Measurements from ENCODE around the gene USHBP1. TPM values are rescaled to one million over a fixed set of nuclear protein-coding genes. Genes with fewer than 3 reads are reported as not detected.

The USHBP1 gene
- total and polyA plus RNA-seq, 2 of the 13 experiments (the other 11 are each of a cell fraction or from before 2014, with no cell fraction given), result 0.15 to 1.5 TPM

GRCh38 chr19:17240062-17240752 lies 24.3 kb downstream of the USHBP1 start:
- Histone ChIP-seq H3K4me2 (ENCODE audit: low read depth, low read length) (peak overlapping the region; percentile 70), H2AFZ (ENCODE audit: low read length) (no peak overlapping the region), H3K79me2 (ENCODE audit: insufficient read depth, low read length) (peaks cover 61% of the 10 kb centered on the region), H4K20me1 (ENCODE audit: insufficient read depth, low read length) (peaks cover 27% of the 10 kb centered on the region; the same call in 1 of the 2 replicates), H3K9ac (ENCODE audit: insufficient read depth, low read depth, low read length) (peak overlapping the region; percentile 46; the same call in 1 of the 2 replicates), H3K36me3 (replicated peaks in 1 of 2; ENCODE audit: control insufficient read depth in 1 of 2, insufficient read depth in 2 of 2, low read length in 2 of 2) (peaks cover 10 to 19% of the 10 kb centered on the region in 2 experiments; a peak in 4 of 5 replicates), H3K27me3 (ENCODE audit: control insufficient read depth in 1 of 2, insufficient read depth in 2 of 2, low read length in 2 of 2) (no peaks in the 10 kb centered on the region), H3K27ac (ENCODE audit: extremely low read length, insufficient read depth, low read length) (peak overlapping the region; percentile 82), H3K9me3 (ENCODE audit: low read length) (no peaks in the 10 kb centered on the region), H3K4me3 (replicated peaks in 1 of 3; ENCODE audit: insufficient read depth in 1 of 3, low read depth in 2 of 3, low read length in 3 of 3) (peak overlapping the region; percentile 19 to 57 (median 34); a peak in 5 of 6 replicates), H3K4me1 (ENCODE audit: insufficient read depth, low read length) (peaks cover 69% of the 10 kb centered on the region)
- peak; percentile 32 for ATAC-seq
- no TSS peak for BruUV-seq (replicated peaks)
- in situ Hi-C loops (cut with HindIII; ENCODE audit: extremely low pct_ligation_motif_present, low pct_unique_long_range_greater_than_20kb), result no loop called here
- peak; percentile 87 for FAIRE-seq
- ChIA-PET CTCF (ENCODE audit: low intra/inter-chr PET ratio, low total read pairs) (no interaction called here), POLR2A (interaction anchor here (0.9 to 9.0 kb wide), 10 partner anchors 9 to 65 kb away, joined by 3 to 178 read pairs (median 10); partner anchors contain the start of genes ABHD8, BABAM1, MRPL34 and OCEL1)
- intact Hi-C loops (cut with micrococcal nuclease; ENCODE audit: unreplicated experiment), result no loop called here
- peak; percentile 60 for DNase-seq (ENCODE audit: low spot score)
- WGBS (ENCODE audit: low lambda C conversion rate), result 3% methylated on average over 23 of the region's 24 CpGs
- no peak for TF ChIP-seq ZNF773 (CRISPR knock-in tag; IDR thresholded peaks at IDR 0.05; ENCODE audit: borderline replicate concordance)
- TF ChIP-seq RAD51 (IDR thresholded peaks at IDR 0.05; ENCODE audit: borderline replicate concordance), result no peak
- TF ChIP-seq HMG20B (CRISPR knock-in tag; conservative IDR thresholded peaks at IDR 0.05), result no peak
- TF ChIP-seq ETV5 (CRISPR knock-in tag; IDR thresholded peaks at IDR 0.05; ENCODE audit: borderline replicate concordance), result peak; percentile 32; the same call in 1 of the 2 replicates
- no peak for TF ChIP-seq ZNF703 (CRISPR knock-in tag; IDR thresholded peaks at IDR 0.05; ENCODE audit: borderline replicate concordance)
- no peak for TF ChIP-seq CBX1 (IDR thresholded peaks at IDR 0.05; ENCODE audit: low read depth)
- TF ChIP-seq ZNF484 (CRISPR knock-in tag; IDR thresholded peaks at IDR 0.05; ENCODE audit: borderline replicate concordance, low read depth), result no peak
- TF ChIP-seq ZNF224 (CRISPR knock-in tag; IDR thresholded peaks at IDR 0.05), result no peak
- no peak for TF ChIP-seq RFXANK (CRISPR knock-in tag; IDR thresholded peaks at IDR 0.05)
- no peak for TF ChIP-seq ZNF780A (CRISPR knock-in tag; IDR thresholded peaks at IDR 0.05)
- peak; percentile 13; the same call in 1 of the 2 replicates for TF ChIP-seq MEF2D (CRISPR knock-in tag; IDR thresholded peaks at IDR 0.05)
- no peak; the same call in 1 of the 2 replicates for TF ChIP-seq NRL (CRISPR knock-in tag; IDR thresholded peaks at IDR 0.05; ENCODE audit: borderline replicate concordance)
- TF ChIP-seq DRAP1 (CRISPR knock-in tag; IDR thresholded peaks at IDR 0.05), result no peak
- no peak for TF ChIP-seq ZNF232 (CRISPR knock-in tag; IDR thresholded peaks at IDR 0.05; ENCODE audit: borderline replicate concordance)
- peak; percentile 32; the same call in 1 of the 2 replicates for TF ChIP-seq PHF20 (CRISPR knock-in tag; IDR thresholded peaks at IDR 0.05)
- no peak for TF ChIP-seq SNAI1 (CRISPR knock-in tag; IDR thresholded peaks at IDR 0.05; ENCODE audit: borderline replicate concordance)
- TF ChIP-seq ZNF281 (CRISPR knock-in tag; IDR thresholded peaks at IDR 0.05; ENCODE audit: borderline replicate concordance), result peak; percentile 24; the same call in 1 of the 2 replicates
- peak; percentile 62 for TF ChIP-seq MED1 (CRISPR knock-in tag; IDR thresholded peaks at IDR 0.05)
- TF ChIP-seq E2F5 (CRISPR knock-in tag; conservative IDR thresholded peaks at IDR 0.05), result no peak
- no peak for TF ChIP-seq PBX2 (CRISPR knock-in tag; IDR thresholded peaks at IDR 0.05)

All from HepG2 (cell line).